ENCODE results near the gene CLDN14. TPM values are rescaled to one million over a fixed set of nuclear protein-coding genes. Genes with fewer than 3 reads are reported as not detected.
A peak's percentile ranks its signal among the peaks of the same experiment; 100 is the strongest.

The CLDN14 gene, protein sequence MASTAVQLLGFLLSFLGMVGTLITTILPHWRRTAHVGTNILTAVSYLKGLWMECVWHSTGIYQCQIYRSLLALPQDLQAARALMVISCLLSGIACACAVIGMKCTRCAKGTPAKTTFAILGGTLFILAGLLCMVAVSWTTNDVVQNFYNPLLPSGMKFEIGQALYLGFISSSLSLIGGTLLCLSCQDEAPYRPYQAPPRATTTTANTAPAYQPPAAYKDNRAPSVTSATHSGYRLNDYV
- 0.06 and 0.10 TPM in 2 replicates for polyA plus RNA-seq (2013)

- Histone ChIP-seq H3K79me2 (ENCODE audit: control insufficient read depth, insufficient read depth, low read length, poor library complexity) (no peaks in the 10 kb centered on the region), H3K14ac (ENCODE audit: low read length) (peak within 1 kb of the TSS; percentile 16), H2AK5ac (ENCODE audit: low read length) (peak within 1 kb of the TSS; percentile 13), H3K4ac (ENCODE audit: low read depth, low read length) (peak within 1 kb of the TSS; percentile 25), H3K23ac (ENCODE audit: low read length) (no peak within 1 kb of the TSS), H3K4me2 (ENCODE audit: low read length) (no peak within 1 kb of the TSS), H3K4me3 (ENCODE audit: low read depth, low read length) (no peak within 1 kb of the TSS), H3K27ac (ENCODE audit: low read depth, low read length) (peak within 1 kb of the TSS; percentile 84), H3K18ac (ENCODE audit: low read length) (peak within 1 kb of the TSS; percentile 46), H4K8ac (ENCODE audit: low read depth, low read length) (peak within 1 kb of the TSS; percentile 44), H3K27me3 (ENCODE audit: insufficient read depth, low read length) (no peaks in the 10 kb centered on the region), H3K4me1 (ENCODE audit: control insufficient read depth in 1 of 2, insufficient read depth in 2 of 2, low read length in 2 of 2) (peaks cover 16 to 24% of the 10 kb centered on the region in 2 experiments), H2AFZ (ENCODE audit: insufficient read depth, low read length, poor library complexity) (no peak within 1 kb of the TSS), H3K9me3 (ENCODE audit: insufficient read depth, low read depth, low read length) (peaks cover 5% of the 10 kb centered on the region), H2BK12ac (ENCODE audit: low read length) (peak within 1 kb of the TSS; percentile 38), H4K91ac (ENCODE audit: low read depth, low read length) (peak within 1 kb of the TSS; percentile 78), H3K79me1 (ENCODE audit: low read length) (peaks cover 19% of the 10 kb centered on the region), H2BK5ac (ENCODE audit: low read depth, low read length, poor library complexity) (peak within 1 kb of the TSS; percentile 32), H3K36me3 (ENCODE audit: control insufficient read depth in 1 of 2, insufficient read depth in 2 of 2, low read length in 2 of 2) (no peaks in the 10 kb centered on the region), H2BK120ac (ENCODE audit: insufficient read depth, low read length, poor library complexity) (peak within 1 kb of the TSS; percentile 45), H4K12ac (ENCODE audit: low read depth, low read length) (no peak within 1 kb of the TSS), H3K9ac (ENCODE audit: low read length) (no peak within 1 kb of the TSS)
- WGBS (ENCODE audit: extremely low coverage, insufficient coverage, insufficient read length), result no CpG with 5 or more reads among the region's 25 CpGs
- DNase-seq, result peak; percentile 97 to 99
Observed at GRCh38 chr21:36479415-36480402, at the start of gene CLDN14. Gene CLDN14 (minus strand): TSS chr21:36480122. CDS start chr21:36461695, 18,427 bp downstream.

DNA sequence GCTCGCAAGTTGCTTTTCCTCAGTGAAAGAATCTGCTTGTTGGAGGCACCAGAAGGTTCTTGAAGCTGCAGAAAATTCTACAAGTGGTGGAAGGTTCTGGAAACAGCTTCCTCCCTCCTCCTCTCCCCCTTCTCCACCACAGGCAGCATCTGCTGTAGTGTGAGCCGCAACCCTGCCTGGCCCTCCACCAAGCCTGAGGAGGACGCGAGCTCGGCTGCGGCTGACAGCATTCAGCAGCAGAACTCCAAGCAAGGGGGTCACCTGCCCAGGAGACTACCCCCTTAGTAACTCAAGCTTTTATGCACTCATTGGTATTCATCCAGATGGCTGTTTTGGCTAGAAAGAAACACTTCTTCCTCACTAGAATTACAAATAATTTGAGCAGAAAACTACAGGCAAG, 48.8 kb upstream of the CLDN14 start:
- H2AK5ac ChIP-seq (ENCODE audit: low read length), result no peak overlapping the region
- no peak overlapping the region for H3K4me3 ChIP-seq (ENCODE audit: low read depth, low read length)
- H3K14ac ChIP-seq (ENCODE audit: low read length), result no peak overlapping the region
- H3K9ac ChIP-seq (ENCODE audit: low read length), result no peak overlapping the region
- no peaks in the 10 kb centered on the region for H3K79me2 ChIP-seq (ENCODE audit: control insufficient read depth, insufficient read depth, low read length, poor library complexity)
- no peak overlapping the region for H3K4me2 ChIP-seq (ENCODE audit: low read length)
- H2AFZ ChIP-seq (ENCODE audit: insufficient read depth, low read length, poor library complexity), result no peak overlapping the region
- no peak overlapping the region for H3K18ac ChIP-seq (ENCODE audit: low read length)
- no CpG with 5 or more reads among the region's 6 CpGs for WGBS (ENCODE audit: extremely low coverage, insufficient coverage, insufficient read length)
- H4K8ac ChIP-seq (ENCODE audit: low read depth, low read length), result no peak overlapping the region
- H3K23ac ChIP-seq (ENCODE audit: low read length), result no peak overlapping the region
- no peaks in the 10 kb centered on the region for H3K36me3 ChIP-seq (ENCODE audit: control insufficient read depth in 1 of 2, insufficient read depth in 2 of 2, low read length in 2 of 2)
- H3K4ac ChIP-seq (ENCODE audit: low read depth, low read length), result no peak overlapping the region
- H4K91ac ChIP-seq (ENCODE audit: low read depth, low read length), result no peak overlapping the region
- H3K4me1 ChIP-seq (ENCODE audit: control insufficient read depth in 1 of 2, insufficient read depth in 2 of 2, low read length in 2 of 2), result no peaks in the 10 kb centered on the region
- no peaks in the 10 kb centered on the region for H3K79me1 ChIP-seq (ENCODE audit: low read length)
- H2BK5ac ChIP-seq (ENCODE audit: low read depth, low read length, poor library complexity), result no peak overlapping the region
- no peak for DNase-seq
- no peaks in the 10 kb centered on the region for H3K27me3 ChIP-seq (ENCODE audit: insufficient read depth, low read length)
- H3K27ac ChIP-seq (ENCODE audit: low read depth, low read length), result no peak overlapping the region
- no peak overlapping the region for H2BK120ac ChIP-seq (ENCODE audit: insufficient read depth, low read length, poor library complexity)
- no peak overlapping the region for H2BK12ac ChIP-seq (ENCODE audit: low read length)
- H4K12ac ChIP-seq (ENCODE audit: low read depth, low read length), result no peak overlapping the region
- H3K9me3 ChIP-seq (ENCODE audit: insufficient read depth, low read depth, low read length), result no peaks in the 10 kb centered on the region

GRCh38 chr21:36527317-36527716, 47.4 kb upstream of the CLDN14 start:
- H4K8ac ChIP-seq (ENCODE audit: low read depth, low read length), result no peak overlapping the region
- no peak overlapping the region for H2AFZ ChIP-seq (ENCODE audit: insufficient read depth, low read length, poor library complexity)
- no CpG with 5 or more reads among the region's 6 CpGs for WGBS (ENCODE audit: extremely low coverage, insufficient coverage, insufficient read length)
- no peak overlapping the region for H4K91ac ChIP-seq (ENCODE audit: low read depth, low read length)
- H4K12ac ChIP-seq (ENCODE audit: low read depth, low read length), result no peak overlapping the region
- H3K36me3 ChIP-seq (ENCODE audit: control insufficient read depth in 1 of 2, insufficient read depth in 2 of 2, low read length in 2 of 2), result no peaks in the 10 kb centered on the region
- H2BK120ac ChIP-seq (ENCODE audit: insufficient read depth, low read length, poor library complexity), result no peak overlapping the region
- no peaks in the 10 kb centered on the region for H3K79me2 ChIP-seq (ENCODE audit: control insufficient read depth, insufficient read depth, low read length, poor library complexity)
- no peak overlapping the region for H3K4ac ChIP-seq (ENCODE audit: low read depth, low read length)
- no peak overlapping the region for H3K18ac ChIP-seq (ENCODE audit: low read length)
- H3K9ac ChIP-seq (ENCODE audit: low read length), result no peak overlapping the region
- no peak overlapping the region for H3K14ac ChIP-seq (ENCODE audit: low read length)
- no peak for DNase-seq
- no peak overlapping the region for H2BK12ac ChIP-seq (ENCODE audit: low read length)
- no peak overlapping the region for H3K23ac ChIP-seq (ENCODE audit: low read length)
- H3K27me3 ChIP-seq (ENCODE audit: insufficient read depth, low read length), result no peaks in the 10 kb centered on the region
- no peak overlapping the region for H2BK5ac ChIP-seq (ENCODE audit: low read depth, low read length, poor library complexity)
- no peaks in the 10 kb centered on the region for H3K79me1 ChIP-seq (ENCODE audit: low read length)
- no peak overlapping the region for H3K4me2 ChIP-seq (ENCODE audit: low read length)
- no peak overlapping the region for H2AK5ac ChIP-seq (ENCODE audit: low read length)
- no peaks in the 10 kb centered on the region for H3K9me3 ChIP-seq (ENCODE audit: insufficient read depth, low read depth, low read length)
- no peak overlapping the region for H3K27ac ChIP-seq (ENCODE audit: low read depth, low read length)
- no peak overlapping the region for H3K4me3 ChIP-seq (ENCODE audit: low read depth, low read length)
- H3K4me1 ChIP-seq (ENCODE audit: control insufficient read depth in 1 of 2, insufficient read depth in 2 of 2, low read length in 2 of 2), result no peaks in the 10 kb centered on the region

DNA sequence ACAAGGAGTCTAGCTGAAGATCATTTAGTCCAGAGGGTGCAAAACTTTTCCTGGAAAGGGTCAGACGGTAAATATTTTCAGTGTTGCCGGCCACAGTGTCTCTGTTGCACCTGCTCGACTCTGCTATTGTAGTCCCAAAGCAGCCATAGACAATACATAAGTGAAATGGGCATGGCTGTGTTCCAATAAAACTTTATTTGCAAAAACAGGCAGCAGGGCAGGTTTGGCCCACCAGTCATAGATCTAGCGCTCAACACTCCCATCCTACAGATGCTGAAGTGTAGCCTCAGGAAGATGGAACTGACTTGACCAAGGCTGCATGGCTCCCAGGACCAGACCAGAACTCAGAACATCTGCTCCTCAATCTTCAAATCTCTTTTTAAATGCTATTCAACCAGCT, 46.2 kb upstream of the CLDN14 start:
- Histone ChIP-seq H3K9me3 (ENCODE audit: insufficient read depth, low read depth, low read length) (no peaks in the 10 kb centered on the region), H3K14ac (ENCODE audit: low read length) (no peak overlapping the region), H4K12ac (ENCODE audit: low read depth, low read length) (no peak overlapping the region), H3K27ac (ENCODE audit: low read depth, low read length) (no peak overlapping the region), H3K27me3 (ENCODE audit: insufficient read depth, low read length) (no peaks in the 10 kb centered on the region), H2AK5ac (ENCODE audit: low read length) (no peak overlapping the region), H3K4ac (ENCODE audit: low read depth, low read length) (no peak overlapping the region), H2BK120ac (ENCODE audit: insufficient read depth, low read length, poor library complexity) (no peak overlapping the region), H2AFZ (ENCODE audit: insufficient read depth, low read length, poor library complexity) (no peak overlapping the region), H3K36me3 (ENCODE audit: control insufficient read depth in 1 of 2, insufficient read depth in 2 of 2, low read length in 2 of 2) (no peaks in the 10 kb centered on the region), H3K9ac (ENCODE audit: low read length) (no peak overlapping the region), H3K18ac (ENCODE audit: low read length) (no peak overlapping the region), H3K4me1 (ENCODE audit: control insufficient read depth in 1 of 2, insufficient read depth in 2 of 2, low read length in 2 of 2) (no peaks in the 10 kb centered on the region), H3K23ac (ENCODE audit: low read length) (no peak overlapping the region), H4K91ac (ENCODE audit: low read depth, low read length) (no peak overlapping the region), H3K79me2 (ENCODE audit: control insufficient read depth, insufficient read depth, low read length, poor library complexity) (no peaks in the 10 kb centered on the region), H2BK12ac (ENCODE audit: low read length) (no peak overlapping the region), H2BK5ac (ENCODE audit: low read depth, low read length, poor library complexity) (no peak overlapping the region), H3K79me1 (ENCODE audit: low read length) (no peaks in the 10 kb centered on the region), H4K8ac (ENCODE audit: low read depth, low read length) (no peak overlapping the region), H3K4me2 (ENCODE audit: low read length) (no peak overlapping the region), H3K4me3 (ENCODE audit: low read depth, low read length) (no peak overlapping the region)
- DNase-seq, result no peak
- WGBS (ENCODE audit: extremely low coverage, insufficient coverage, insufficient read length), result no CpG with 5 or more reads among the region's 4 CpGs
